GM12872 (cell line): ENCODE results near the gene SPATA19.

Experiments
- TF ChIP-seq, protein P1 (sequence below): IDR thresholded peaks from 3 replicates; pipeline ENCODE4 v1.5.1; 2011; ENCODE audit warnings: low read depth, mild to moderate bottlenecking, low read length, moderate library complexity; ENCODE audit not compliant: insufficient read depth

Gene SPATA19

DNA sequence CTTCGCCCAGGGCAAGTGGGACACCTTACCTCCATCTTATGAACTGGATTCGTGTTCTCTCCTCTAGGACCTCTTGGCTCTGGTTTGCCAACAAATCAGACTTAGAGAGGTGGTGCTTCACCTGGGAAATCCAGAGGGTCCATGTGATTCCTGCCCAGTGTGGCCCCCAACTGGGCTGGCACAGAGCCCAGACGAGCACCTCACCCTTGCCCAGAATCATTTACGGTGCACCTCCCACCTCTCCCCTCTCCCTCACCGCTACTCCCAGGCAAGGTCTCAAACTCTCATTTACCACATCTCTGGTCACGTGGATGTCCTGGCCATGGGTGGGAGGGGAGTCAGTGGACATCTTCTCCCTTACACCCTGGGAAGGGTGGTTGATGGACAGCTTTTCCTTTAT is 1.1 kb downstream of the SPATA19 start:
- TF ChIP-seq, protein P1, sequence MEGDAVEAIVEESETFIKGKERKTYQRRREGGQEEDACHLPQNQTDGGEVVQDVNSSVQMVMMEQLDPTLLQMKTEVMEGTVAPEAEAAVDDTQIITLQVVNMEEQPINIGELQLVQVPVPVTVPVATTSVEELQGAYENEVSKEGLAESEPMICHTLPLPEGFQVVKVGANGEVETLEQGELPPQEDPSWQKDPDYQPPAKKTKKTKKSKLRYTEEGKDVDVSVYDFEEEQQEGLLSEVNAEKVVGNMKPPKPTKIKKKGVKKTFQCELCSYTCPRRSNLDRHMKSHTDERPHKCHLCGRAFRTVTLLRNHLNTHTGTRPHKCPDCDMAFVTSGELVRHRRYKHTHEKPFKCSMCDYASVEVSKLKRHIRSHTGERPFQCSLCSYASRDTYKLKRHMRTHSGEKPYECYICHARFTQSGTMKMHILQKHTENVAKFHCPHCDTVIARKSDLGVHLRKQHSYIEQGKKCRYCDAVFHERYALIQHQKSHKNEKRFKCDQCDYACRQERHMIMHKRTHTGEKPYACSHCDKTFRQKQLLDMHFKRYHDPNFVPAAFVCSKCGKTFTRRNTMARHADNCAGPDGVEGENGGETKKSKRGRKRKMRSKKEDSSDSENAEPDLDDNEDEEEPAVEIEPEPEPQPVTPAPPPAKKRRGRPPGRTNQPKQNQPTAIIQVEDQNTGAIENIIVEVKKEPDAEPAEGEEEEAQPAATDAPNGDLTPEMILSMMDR = no peak

- TF ChIP-seq, protein P1 = no peak
Observed at GRCh38 chr11:133843454-133843987, 1.8 kb downstream of the SPATA19 start.

- TF ChIP-seq, protein P1 = no peak
Observed at GRCh38 chr11:133842730-133843129, 2.6 kb downstream of the SPATA19 start.

- TF ChIP-seq, protein P1 = no peak
Observed at GRCh38 chr11:133842053-133842452, 3.3 kb downstream of the SPATA19 start.

- TF ChIP-seq, protein P1 = no peak
Observed at GRCh38 chr11:133841279-133842043, 3.9 kb downstream of the SPATA19 start.

DNA sequence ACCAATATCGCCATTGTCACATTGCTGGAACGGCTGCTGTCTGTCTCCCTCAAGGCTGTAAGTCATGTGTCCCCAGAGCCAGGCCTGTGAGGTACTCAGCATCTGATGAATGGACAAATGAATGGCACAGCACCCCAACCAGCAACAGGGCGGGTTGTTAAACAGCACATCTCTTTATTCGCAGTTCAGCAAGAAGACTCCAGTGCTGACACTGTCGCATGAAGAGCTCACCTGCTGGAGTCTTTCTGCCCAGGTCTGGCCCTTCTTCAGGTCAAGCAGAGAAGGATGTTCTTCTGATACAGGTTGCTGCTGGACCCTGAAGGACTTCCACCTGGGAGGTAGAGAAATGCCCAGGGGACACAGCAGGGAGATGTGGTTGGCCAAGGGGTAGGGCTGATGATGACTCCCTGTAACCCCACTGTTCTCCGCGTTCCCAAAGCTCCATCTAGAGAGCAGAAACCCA is 4.8 kb downstream of the SPATA19 start:
- TF ChIP-seq, protein P1 = no peak

- TF ChIP-seq, protein P1 = no peak
Observed at GRCh38 chr11:133835593-133836548, 9.4 kb downstream of the SPATA19 start.
